Medulla oblongata (tissue), 1 donor: ENCODE data around the gene SLC25A4.
"Not testable (repeated sequence)": the region's sequence is repeated elsewhere in the genome, so short reads cannot be mapped to it uniquely, and the experiment has no call there.

ENCODE experiments used
- DNase-seq: peaks from one replicate; pipeline ENCODE4 v3.0.0-alpha.2; 2015; ENCODE audit errors: extremely low spot score

SLC25A4 gene

GRCh38 chr4:185182239-185182638 lies 39.2 kb downstream of the SLC25A4 start:
- no peak for DNase-seq

GRCh38 chr4:185183622-185184281 lies 40.7 kb downstream of the SLC25A4 start:
- DNase-seq: peak; percentile 96

DNA sequence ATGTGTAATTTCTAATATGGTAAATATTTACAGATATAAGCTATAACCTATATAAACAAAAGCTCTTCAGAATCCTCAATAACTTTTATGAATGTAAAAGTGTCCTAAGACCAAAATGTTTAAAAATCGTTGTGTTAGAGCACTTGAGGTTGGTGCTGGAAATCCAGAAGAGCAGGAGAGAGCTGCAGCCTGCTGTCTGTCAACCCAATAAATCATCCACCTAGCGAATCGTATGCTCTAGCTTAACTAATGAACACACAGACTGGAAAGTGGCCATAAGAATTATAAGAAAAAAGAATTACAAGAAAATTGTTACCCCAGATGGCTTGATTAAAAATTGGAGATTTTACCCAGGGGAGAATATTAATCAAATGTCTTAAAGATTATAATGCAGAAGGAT lies 43.7 kb downstream of the SLC25A4 start:
- no peak for DNase-seq

- no peak for DNase-seq
Measured at GRCh38 chr4:185189606-185190305, 46.7 kb downstream of the SLC25A4 start.

GRCh38 chr4:185190306-185190856 lies 47.3 kb downstream of the SLC25A4 start:
- DNase-seq: no peak

DNA sequence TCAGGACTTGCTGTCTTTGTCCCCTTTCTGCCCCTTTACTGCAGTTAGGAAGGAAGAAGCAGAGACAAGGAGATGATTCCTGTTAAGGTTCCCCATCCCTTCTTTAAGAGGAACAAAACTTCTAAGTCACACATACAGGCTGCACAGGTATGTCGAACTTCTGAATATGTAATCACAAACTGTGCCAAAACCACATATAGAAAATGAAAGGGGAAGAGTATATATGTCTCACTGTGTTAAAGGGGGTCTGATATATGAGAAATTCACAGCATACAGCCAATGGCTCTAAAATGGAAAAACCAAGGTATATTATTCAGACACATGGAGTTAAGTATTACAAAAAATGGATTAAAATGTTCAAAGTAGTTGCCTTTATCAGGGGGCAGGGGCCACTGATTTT lies 49.0 kb downstream of the SLC25A4 start:
- no peak for DNase-seq

GRCh38 chr4:185194924-185195888 lies 52.1 kb downstream of the SLC25A4 start:
- no peak for DNase-seq

- DNase-seq: no peak
Measured at GRCh38 chr4:185196437-185196836, 53.4 kb downstream of the SLC25A4 start.

GRCh38 chr4:185198189-185198588 lies 55.1 kb downstream of the SLC25A4 start:
- not testable (repeated sequence) for DNase-seq
